HTERT RPE-1 (cell line): ENCODE measurements around the gene PCDHAC2.

ENCODE experiments used
- in situ Hi-C: fragments of 300-500 bp; cut with MboI; formaldehyde crosslinking; loops from 4 replicates; pipeline ENCODE4 v1.14.3; 2020; ENCODE audit warnings: low sequenced_read_pairs

The PCDHAC2 gene

GRCh38 chr5:140982083-140982716 lies 15.9 kb downstream of the PCDHAC2 start:
- in situ Hi-C loops, result no loop called here

GRCh38 chr5:140986117-140986521 lies 19.8 kb downstream of the PCDHAC2 start:
- in situ Hi-C loops, result no loop called here

- in situ Hi-C loops, result no loop called here
Measured at GRCh38 chr5:140988100-140988499, 21.8 kb downstream of the PCDHAC2 start.

- in situ Hi-C loops, result no loop called here
Measured at GRCh38 chr5:140988608-140989007, 22.3 kb downstream of the PCDHAC2 start.

- in situ Hi-C loops, result no loop called here
Measured at GRCh38 chr5:140989254-140990020, 23.2 kb downstream of the PCDHAC2 start.

GRCh38 chr5:140992828-140993227 lies 26.6 kb downstream of the PCDHAC2 start:
- in situ Hi-C loops, result no loop called here

GRCh38 chr5:140996060-140996459 lies 29.8 kb downstream of the PCDHAC2 start:
- in situ Hi-C loops, result no loop called here

GRCh38 chr5:140998921-140999410 lies 32.7 kb downstream of the PCDHAC2 start:
- in situ Hi-C loops, result no loop called here

GRCh38 chr5:141001446-141001843 lies 35.2 kb downstream of the PCDHAC2 start:
- in situ Hi-C loops, result no loop called here

GRCh38 chr5:141001844-141002604 lies 35.7 kb downstream of the PCDHAC2 start:
- in situ Hi-C loops, result no loop called here

GRCh38 chr5:141002605-141002965 lies 36.3 kb downstream of the PCDHAC2 start:
- in situ Hi-C loops, result no loop called here

- in situ Hi-C loops, result no loop called here
Measured at GRCh38 chr5:141003031-141003430, 36.8 kb downstream of the PCDHAC2 start.

- in situ Hi-C loops, result no loop called here
Measured at GRCh38 chr5:141003791-141004611, 37.7 kb downstream of the PCDHAC2 start.

GRCh38 chr5:141007791-141008190 lies 41.5 kb downstream of the PCDHAC2 start:
- in situ Hi-C loops, result no loop called here

- in situ Hi-C loops, result no loop called here
Measured at GRCh38 chr5:141010047-141010793, 43.9 kb downstream of the PCDHAC2 start.

GRCh38 chr5:141017943-141018342 lies 51.7 kb downstream of the PCDHAC2 start:
- in situ Hi-C loops, result no loop called here
